ENCODE data around the gene S100A2.

GRCh38 chr1:153538315-153538821 is 27.3 kb downstream of the S100A2 start:
- no peak for TF ChIP-seq EZH2 (IDR thresholded peaks at IDR 0.05; ENCODE audit: insufficient read depth, low read length)
- no peak for TF ChIP-seq CTCF (IDR thresholded peaks at IDR 0.05; ENCODE audit: insufficient read depth, low read depth, low read length)

Measured in astrocyte (in vitro differentiated cells and primary cell).